VCaP (cell line): Measurements from ENCODE around the gene OR8D2.

Experiments used
- H3K27ac ChIP-seq: fragments of 450-650 bp; 2 replicates; pipeline ENCODE4 v1.5.1; 2017
- CTCF ChIP-seq: fragments of 450-650 bp; conservative IDR thresholded peaks from 2 replicates; pipeline ENCODE4 v1.5.1; 2017; ENCODE audit warnings: mild to moderate bottlenecking, moderate library complexity

Gene OR8D2

DNA sequence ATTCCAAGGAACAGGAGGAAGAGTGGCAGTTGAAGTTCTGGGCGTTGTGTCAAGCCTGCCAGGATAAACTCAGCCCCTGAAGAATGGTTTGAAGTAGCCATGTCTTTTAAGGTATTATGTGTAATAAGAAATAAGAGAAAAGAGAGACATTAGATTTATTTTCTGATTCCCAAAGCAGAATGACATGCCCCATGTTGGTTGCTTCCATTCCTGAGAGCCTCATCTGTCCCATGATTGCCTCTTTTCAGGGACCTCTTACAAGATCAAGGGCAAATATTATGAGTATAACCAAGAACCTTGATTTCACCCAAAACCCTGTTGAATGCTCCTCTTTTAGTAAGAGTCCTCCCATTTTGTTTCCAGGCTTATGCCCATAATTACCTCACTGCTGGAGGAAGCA, at the start of gene OR8D2:
OR8D2 (minus strand) TSS at position 101 of the 400 bp plus-strand sequence; CDS start at position 101, 0 bp downstream.
- no peak within 1 kb of the TSS for H3K27ac ChIP-seq
- no peak for TF ChIP-seq CTCF

DNA sequence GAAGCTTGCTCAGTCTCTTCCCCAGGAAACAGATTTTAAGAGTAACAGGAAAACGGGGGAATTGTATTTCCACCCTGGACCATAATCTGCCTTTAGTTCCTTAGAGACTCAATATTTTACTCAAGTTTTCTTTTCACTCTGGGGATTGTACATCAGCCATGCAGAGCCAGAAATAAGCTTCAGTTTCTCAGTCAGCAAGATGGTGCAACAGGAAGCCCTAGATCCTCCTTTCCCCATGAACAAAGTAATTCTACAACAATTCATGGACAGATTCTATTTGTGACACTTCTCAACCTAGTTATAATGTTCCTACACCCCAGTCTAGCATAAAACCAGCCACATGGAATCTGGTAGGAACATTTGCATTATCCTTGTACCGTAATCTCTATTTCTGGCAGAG, 39.6 kb upstream of the OR8D2 start:
- no peak overlapping the region for H3K27ac ChIP-seq
- no peak for TF ChIP-seq CTCF

- no peak overlapping the region for H3K27ac ChIP-seq
These were observed 26.4 kb upstream of the OR8D2 start for GRCh38 chr11:124346311-124346955.

GRCh38 chr11:124344346-124344745, 24.3 kb upstream of the OR8D2 start:
- no peak for TF ChIP-seq CTCF
- H3K27ac ChIP-seq, result no peak overlapping the region

More at GRCh38 chr11:124346311-124346955, 26.4 kb upstream of the OR8D2 start:
- no peak for TF ChIP-seq CTCF

- no peak for TF ChIP-seq CTCF
- no peak overlapping the region for H3K27ac ChIP-seq
These were observed 20.1 kb upstream of the OR8D2 start for GRCh38 chr11:124340142-124340447.

DNA sequence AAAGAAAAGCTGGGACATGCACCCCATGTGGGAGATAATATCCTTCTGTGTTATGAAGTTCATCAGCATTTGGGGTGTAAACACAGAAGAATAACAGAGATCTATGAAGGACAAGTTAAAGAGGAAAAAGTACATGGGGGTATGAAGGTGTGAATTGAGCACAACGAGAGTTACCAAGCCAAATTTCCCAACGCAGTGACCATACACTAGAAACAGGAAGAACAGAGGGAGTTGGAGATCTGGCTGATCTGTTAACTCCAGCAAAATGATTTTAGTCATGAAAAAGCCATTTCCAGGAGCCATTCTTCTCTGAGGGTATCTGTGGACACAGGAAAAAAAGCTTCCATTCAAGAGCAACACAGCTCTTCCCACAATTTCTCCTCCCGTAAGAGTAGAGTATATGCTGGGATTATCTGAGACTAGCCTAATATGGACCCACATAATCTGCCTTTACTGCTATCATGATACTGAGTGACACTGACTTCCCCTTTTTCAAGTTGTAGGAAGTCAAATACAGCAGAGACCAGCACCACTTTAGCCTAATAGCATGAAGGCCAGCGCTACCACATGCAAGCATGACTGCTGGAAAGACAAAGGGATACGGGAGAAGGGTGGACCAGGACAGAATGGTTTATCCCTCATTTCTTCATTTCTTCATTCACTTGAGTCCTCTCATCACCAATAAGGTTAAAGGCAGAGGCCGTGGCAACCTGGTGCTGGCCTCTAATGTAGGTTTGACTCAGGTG, 19.6 kb upstream of the OR8D2 start:
- H3K27ac ChIP-seq, result no peak overlapping the region
- no peak for TF ChIP-seq CTCF

GRCh38 chr11:124331873-124332272, 11.9 kb upstream of the OR8D2 start:
- no peak overlapping the region for H3K27ac ChIP-seq
- TF ChIP-seq CTCF, result no peak
